HS-27A (cell line): ENCODE data around the gene SMAD5.

ENCODE experiments used
- DNase-seq: peaks from one replicate; pipeline ENCODE4 v3.0.0-alpha.2; 2012; ENCODE audit warnings: low read depth, missing footprints

Gene SMAD5

DNA sequence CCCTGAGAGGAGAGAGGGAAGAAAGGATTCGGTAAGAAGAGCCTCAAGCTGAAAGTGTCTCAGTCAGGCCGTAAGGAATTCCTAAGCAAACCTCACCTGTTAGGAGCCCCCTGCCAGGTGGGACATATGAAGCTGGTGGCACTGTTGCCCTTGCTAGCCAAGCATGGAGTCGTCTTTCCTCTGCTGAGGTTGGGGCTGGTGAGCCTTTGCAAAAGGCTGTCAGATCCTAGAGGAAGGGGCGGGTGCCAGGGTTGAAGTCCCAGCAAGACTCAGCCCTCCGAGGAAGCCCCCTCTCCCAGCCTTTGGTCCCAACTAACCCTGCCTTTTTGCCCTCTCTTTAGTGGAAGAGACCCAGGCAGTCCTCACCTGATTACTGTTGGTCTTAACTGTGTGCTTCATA, 65.8 kb downstream of the SMAD5 start:
- no peak for DNase-seq

DNA sequence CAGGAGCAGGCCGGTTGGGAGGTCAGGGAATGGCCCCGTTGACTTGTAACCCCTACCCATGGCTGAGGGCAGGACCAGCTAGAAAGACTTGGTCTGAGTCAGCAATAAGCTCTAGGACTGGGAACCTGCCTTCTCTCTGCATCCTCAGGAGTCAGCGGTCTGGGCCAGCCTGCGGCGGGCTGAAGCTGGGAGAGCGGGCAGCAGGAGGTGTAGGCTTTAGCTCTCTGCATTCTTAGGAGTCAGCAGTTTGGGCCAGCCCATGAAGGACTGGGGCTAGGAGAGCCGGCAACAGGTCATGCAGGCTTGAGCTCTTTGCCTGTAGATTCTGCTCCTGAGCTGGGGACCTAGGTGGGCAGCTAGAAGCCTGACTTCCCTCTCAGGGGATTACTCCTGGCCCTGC, 66.8 kb downstream of the SMAD5 start:
- DNase-seq: no peak

DNA sequence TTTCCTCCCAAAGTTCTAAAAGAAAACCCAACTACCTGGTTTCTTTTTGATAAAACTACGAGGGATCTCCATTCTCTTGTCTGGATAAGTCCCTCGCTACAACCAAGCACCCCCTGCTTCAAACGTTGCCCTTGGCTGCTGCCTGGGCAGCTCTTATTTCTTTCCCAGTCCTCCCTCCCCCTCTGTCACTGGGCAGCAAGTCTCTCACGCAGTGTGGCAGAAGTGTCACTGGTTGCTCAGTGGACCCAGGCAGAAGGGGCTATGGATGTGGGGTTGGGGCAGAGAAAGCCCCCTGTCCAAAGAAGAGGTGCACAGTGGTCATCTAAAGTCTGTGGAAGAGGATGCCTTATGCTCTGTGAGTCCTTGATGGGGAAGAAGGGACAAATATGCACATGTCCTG, 67.5 kb downstream of the SMAD5 start:
- no peak for DNase-seq

DNA sequence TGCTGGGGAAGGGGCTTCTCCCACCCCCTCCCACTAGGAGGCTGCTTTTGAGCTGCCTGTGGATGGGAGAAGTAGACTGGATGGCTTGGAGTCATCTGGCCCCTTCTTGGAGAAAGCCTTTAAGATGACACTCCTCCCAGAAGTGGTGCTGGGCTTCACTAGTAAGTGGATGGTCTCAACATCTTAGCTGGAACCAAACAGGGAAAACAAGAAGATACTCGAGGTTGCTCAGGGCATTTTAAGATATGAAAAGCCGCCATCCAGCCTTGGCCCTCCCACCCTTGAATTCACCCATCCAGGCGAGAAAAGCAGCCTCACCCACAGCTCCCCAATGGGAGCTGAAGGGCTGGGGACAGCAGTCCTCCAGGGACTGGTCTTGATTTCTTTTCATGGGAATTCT, 68.1 kb downstream of the SMAD5 start:
- DNase-seq: no peak

DNA sequence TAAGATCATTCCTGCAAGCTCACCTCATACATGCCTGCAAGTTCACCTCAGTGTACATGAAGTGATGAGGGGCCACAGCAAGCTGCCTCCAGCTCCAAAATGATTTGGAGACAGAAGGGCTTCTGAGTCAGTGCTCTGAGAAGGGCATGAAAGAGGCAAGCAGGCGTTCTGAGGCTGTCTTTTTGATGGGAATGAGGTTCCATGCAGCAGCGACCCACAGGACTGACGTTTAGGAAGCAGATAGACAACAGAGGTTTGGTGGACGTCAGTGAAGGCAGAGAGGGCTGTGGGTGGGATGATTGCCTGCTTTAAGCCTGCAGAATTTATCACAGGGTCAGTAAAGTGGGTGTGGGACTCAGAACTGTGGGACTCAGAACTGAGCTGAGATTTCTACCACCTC, 69.2 kb downstream of the SMAD5 start:
- DNase-seq: no peak

DNA sequence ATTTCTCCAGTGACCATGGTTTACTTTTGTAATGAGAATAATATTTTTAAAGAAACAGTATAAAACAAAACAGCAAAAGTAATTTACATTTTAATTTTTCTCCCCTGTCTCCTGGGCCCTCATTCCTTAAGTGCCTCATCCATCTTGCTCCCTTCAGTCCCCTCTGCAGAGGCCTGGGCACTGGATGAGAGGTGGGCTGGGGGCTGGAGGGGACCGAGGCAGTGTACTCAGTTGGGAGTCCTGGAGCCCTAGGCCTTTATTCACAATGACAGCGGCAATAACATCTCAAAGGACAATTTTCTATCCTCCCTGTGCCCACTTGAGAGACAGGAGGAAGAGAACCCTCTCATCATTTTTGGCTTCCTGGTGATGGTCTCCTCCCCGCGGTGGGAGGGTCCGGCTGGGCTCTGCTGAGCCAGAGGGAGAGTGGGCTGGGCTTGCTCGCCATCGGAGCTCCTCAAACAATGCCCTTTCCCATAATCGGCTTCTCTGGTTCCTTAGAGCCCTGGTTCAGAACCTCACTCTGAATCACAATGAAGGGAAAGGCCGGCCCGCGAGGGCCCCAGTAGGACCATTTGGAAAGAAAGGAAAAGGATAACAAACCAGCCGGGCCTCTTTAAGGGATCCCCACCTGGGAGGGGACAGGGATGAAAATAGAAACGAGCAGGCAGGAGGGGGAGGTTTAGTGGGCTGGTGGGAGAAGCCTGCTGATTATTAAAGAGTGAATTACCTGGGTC, 70.0 kb downstream of the SMAD5 start:
- DNase-seq: no peak

DNA sequence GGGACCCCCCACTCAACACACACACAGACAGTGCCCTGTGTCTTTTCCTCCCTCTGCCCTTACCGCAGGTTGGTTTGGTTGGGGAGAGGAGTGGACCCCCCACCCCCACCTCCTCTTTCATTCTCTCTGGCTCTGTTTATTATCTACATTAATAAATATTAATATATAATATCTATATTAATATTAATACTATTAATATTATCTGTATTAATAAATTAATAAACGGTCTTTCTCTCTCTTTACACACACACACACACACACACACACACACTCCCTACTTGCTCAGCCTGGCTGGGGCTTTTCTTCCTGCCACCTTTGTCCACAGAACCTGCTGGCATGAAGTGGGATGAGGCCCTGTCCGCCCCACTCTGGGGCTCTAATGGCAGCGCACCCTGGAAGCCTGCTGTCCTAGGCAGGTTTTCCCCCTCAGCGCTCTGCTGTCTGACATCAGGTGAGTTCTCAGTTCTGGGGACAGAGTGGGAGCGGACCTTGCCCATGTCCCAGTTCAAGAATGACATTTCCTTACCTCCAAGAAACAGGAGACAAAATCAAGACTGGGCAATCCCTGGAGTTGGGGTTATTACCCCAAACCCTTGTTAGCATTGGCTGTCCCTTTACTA, 70.8 kb downstream of the SMAD5 start:
- DNase-seq: no peak

DNA sequence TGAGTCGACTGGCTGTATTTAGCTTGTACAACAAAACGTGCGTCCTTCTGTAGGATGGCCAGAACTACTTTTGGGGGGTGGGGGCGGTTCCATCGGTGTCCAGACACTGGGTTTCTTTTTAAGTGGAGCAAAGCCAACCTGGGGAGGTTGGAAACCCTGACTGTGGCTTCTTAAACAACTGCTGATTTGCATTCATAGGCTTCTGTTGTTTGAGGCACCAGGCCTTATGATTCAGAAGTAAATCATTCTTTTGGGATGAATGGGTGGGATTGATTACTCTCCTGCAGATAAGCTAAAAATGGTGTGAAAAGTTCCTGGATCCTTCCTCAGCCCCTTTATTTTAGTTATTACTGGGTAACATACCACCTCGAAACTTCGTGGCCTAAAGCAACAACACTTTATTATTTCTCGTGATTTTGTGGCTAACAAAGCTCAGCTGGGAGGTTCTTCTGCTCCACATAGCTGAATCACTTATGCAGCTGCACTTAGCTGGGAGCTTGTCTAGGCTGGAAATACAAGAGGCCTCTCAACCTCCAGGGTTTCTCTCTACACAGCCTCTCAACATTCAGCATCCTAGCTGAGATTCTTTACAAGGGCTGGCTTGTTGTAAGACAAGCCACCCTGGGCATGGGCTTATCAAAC, 72.5 kb downstream of the SMAD5 start:
- DNase-seq: no peak

DNA sequence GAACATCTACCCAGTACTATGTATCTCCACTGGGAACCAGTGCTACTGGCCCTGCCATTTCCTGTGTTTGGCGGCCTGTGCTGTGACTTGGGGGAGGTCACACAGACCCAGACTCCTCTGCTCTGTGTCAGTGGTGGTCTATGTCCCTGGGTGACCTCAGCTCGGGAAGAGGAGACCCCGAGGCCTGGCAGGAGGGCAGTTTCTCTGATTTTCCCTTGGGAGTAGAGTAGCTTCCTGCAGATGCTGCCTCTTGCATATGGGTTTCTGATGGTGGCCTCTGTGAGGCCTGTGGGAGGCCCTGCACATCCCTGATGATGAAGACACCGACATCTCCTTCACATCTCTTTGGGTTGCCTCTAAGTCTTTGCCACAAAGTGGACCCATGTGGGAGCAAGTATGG, 73.3 kb downstream of the SMAD5 start:
- DNase-seq: no peak

DNA sequence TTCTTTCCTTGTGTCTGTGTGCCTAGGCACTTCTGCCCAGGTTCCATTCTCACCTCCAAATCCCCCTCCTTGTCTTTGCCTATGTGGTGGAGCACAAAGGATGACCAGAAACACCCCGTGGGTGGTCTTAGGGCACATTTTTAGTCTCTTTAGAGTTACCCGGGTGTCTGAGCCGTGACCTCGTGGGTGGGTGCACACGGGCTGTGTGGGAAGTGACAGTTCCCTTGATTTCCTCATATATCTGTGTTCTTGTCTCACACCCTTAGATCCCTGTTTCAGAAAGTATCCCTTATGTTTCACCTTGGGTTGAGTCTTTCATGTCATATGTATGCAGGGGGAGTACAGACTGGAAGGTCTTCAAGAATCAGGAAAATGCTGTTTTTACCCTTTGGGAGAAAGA, 73.7 kb downstream of the SMAD5 start:
- no peak for DNase-seq

DNA sequence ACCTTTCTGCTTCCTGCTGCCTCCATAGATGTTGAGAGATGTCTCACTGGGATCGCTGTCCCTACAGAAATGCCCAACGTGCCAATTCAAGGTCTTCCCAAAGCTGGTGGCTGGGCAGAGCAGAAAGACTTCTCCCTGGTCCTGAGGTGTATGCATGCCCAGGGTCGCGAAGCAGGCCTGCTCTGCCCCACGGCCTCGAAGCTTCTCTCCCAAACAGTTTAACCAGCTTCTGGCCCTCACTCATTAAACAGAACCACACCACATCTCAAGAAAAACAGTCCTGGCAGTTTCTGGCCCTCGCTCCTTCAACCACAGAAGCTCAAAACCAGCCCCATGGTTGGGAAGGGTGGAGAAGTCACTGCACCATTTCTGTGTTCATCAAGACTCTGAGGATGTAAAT, 75.0 kb downstream of the SMAD5 start:
- no peak for DNase-seq

DNA sequence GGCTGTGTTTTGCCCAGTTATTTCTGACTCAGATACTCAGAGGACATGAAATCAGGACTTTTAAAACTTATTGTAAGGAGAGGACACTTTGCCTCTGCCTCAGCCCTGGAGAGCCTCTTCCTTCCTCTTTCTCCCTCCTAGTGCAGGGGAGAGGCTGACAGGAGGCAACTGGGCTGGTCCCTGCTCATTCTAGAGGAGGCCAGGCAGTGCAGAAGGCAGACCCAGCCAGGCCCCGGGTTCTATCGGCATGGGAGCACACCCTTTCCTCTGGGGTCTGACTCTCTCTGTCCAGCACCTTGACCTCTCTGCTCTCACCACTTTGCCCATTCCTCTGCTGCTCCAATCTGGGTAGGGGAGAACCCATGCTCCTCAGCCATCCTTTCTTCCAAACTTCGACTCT, 76.3 kb downstream of the SMAD5 start:
- DNase-seq: no peak

DNA sequence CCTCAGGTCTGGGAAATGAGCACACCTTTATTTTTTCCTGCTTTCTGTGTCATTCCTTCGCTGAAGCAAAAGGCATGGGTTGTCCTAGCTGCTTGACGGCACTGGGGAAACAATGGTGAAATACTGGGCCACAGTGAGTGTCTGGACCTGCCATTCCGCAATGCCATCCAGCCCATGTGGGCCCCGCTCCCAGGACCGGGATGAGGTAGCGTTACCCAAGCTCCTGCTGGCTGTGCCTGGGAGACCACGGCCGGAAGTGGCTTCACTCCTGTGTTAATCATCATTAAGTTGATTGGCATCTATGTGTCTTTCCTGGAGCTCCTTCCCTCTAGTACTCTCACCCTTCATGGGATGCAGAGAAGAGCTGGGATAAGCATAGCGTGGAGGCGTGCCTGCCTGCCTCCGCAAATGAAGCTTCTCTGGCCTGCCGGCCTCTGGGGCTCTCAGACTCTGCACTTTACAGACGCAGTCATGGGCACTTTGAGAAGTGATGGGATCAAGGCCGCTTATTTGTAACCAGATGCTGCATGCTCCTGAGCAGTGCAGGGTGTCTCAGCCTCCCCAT, 76.8 kb downstream of the SMAD5 start:
- no peak for DNase-seq

DNA sequence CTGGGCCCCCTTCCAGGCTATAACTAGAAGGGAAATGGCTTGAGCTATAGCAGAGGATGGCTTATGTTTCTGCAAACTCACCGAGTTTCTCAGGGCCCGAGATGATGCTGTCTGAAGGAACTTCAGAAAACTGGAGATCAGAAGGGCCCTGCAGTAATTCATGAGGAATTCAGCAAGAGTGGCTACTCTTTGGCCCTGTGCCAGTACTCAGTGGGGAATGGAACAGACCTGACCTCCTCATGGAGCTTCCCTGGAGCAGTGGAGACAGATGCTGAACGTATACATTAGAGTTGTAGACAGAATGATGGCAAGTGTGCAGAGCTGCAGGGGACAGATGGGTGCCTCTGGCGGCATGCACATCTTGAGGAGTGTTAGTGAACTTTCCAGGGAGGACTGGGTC, 77.6 kb downstream of the SMAD5 start:
- DNase-seq: no peak

DNA sequence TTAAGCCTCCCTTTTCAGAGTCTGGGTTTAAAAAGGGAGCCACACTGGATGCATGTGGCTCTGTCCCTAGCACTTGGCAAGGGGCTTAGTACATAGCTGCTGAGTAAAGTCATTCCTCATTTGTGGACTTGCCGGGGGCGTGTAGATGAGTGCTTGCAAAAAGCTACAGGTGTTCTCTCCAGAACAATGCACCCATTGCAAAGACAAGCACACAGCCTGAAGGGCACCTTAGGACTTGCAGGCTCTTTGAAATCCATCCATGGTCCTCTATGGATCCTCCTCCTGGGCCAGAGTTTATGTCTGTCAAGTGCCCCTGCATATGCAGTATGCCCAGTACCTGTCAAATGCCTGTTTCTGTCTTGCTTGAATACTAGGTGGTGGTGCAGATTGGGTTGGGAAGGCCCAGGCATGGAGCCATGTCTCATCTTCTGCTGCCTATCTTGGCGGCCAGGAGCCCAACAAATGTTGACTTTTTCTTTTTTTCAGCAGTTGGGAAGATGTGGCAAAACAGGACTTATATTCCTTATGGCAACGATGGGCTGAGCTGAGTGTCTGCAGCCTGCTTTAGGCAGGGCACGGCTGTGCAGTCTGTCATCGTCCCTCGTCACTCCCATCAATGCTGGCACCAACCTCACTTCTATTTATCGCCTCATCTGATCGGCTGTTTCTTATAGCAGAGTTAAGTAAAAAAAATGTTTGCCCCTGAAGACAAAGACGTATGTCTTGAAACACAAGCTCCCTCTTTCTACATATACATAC, 78.8 kb downstream of the SMAD5 start:
- no peak for DNase-seq

DNA sequence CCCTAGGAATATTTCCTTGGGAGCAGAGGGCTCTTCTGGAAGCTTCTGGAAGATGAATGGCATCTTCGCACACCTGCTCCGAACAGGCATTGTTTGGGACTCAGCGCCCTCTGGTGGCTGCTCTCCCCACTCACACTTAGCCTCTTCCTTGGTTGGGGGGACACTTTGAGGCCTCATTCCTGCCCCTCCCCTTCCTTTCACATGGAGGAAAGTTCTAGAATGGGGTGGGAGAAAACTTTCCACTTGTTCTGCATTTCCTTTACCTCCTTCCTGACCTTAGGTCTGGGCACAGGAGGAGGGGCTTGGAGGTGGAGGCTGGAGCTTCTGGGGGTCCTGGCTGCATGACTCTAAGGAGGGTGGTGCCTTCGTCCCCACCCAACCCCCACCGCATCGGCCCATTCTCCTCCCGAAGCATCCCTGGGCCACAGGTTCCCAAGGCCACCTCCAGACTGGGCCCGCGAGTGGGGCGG, 79.6 kb downstream of the SMAD5 start:
- DNase-seq: no peak

DNA sequence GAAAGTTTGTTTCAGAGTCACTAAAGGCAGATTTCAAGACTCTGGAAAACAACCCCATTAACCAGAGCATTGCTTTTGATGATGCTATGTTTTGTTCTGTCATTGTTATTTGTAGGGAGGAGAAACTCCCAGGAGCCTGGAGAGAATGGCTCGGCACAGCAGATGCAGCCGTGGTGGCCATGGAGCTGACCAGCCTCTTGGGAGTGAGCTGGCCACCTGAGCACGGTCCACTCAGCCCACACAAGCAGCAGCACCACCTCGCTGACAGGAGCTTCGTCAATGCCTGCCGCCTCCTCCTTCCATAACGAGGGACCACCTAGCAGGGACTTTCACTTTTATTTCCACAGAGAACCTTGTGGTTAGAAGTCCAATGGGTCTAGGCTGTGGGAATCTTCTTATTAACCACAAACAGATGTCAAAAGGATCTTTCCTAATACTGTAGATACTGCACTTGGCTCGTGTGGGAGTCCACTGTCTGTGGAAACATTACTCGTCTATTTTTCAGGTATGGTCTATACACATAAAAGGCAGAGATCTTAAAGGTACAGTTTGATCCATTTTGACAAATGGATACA, 81.4 kb downstream of the SMAD5 start:
- no peak for DNase-seq

DNA sequence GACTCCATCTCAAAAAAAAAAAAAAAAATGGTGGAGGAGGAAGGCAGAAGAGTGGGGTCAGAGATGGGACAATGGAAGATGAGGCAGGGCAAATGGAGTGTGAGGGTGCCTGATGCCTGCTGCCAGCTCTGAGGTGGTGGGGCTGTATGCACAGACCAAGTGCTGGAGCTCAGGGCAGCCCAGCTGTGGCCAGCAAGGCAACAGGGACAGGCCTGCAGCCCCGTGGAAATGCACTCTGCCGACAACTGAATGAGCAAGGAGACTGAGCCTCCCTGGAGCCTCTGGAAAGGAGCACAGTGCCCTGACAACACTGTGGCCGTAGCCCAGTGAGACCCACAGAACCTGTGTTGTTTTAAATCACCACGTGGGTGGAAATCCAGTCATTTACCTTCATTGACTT, 83.2 kb downstream of the SMAD5 start:
- DNase-seq: no peak

DNA sequence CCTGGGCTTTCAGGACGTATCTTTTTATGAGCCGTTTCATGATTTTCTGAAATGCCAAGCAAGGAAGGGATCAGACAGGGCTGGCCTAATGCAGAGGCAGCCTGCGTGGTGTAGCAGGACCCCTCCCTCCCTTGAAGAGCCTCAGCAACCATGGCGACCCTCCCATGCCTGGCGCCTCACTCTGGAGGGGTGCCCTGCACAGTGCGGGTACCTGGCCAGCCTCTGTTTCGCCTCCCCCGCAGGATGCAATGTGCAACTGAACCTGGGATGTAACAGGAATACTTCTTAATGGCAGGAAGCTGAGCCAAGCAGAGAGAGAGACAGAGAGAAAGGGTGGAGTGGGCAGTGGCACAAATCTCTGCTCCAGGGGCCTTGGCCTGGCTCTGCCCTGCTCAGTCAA, 83.6 kb downstream of the SMAD5 start:
- DNase-seq: no peak

DNA sequence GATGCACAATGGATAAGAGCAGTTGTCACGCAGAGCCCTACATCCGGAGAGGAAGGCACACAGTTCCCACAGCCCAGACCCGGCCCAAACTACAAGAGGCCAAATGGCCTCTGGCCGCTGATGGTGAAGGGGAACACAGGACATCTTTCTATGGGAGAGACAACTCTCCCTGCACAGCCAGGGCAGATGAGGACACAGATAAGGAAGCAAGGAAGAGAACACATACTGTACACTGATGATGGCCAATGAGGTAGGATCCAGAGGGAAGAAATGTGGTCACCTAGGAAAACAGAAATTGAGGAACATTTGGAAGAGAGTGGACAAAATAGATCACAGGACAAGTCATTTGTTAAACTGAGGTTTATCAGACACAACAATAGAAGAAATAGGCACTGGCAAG, 88.7 kb downstream of the SMAD5 start:
- no peak for DNase-seq

DNA sequence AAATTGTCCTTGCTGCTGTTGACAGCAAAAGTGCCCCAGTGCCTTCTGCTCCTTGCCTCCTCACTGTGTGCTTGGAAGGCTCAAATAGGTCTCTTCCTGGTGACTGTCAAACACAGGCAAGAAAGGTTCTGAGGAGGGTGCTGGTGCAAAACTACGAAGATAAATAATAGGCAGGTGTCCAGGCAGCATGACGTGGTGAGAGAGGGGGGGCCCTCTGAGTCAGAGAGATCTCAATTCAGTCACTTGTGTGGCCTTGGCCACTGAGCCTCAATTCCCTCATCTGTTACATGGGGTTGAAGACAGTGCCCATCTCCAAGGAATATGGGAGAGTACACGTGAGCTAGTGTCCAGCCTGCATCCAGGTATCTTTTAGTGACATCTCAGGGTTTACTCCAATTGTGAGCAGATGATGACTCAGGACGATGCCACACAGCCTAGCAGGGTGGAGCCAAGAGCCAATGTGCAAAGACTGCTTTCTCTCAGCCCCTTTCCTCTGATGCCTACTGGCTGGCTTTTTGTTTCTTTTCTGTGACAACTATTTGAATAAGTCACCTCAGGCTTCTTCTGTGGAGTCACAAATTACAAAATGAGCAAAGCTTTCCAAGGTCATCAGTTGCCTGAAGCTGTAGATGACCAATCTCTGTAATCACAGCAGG, 90.1 kb downstream of the SMAD5 start:
- DNase-seq: no peak

DNA sequence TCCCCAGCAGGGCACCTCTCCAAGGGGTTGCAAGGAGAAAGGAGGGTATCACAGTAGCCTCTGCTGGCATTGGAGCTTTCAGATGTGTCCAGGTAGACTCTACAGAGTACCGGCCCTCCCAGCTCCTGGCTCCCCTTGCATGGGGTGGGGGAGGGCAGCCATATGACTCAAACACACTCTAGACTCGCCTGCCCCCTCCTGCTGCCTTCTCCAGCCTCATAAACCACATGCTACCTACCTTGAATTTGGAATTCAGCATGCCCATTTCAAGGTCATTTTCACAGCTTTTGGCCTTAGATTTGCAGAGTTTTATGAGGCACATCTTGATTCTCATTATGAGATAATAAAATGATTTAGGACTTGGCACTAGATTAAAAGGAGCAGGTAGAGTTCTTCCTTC, 93.2 kb downstream of the SMAD5 start:
- no peak for DNase-seq
